Spleen (tissue), 7 donors: ENCODE measurements around the gene UCK1.

ENCODE experiments used
- POLR2AphosphoS5 ChIP-seq, 3 donors: sonication (generic); formaldehyde crosslinking; IDR thresholded peaks; one replicate each; pipeline ENCODE4 v1.5.1; 2017; ENCODE audit warnings: antibody characterized with exemption in 3 of 3
- TF ChIP-seq, protein P1 (sequence below), 11 experiments: fragments of 200-600 bp in 7 of 11; fragments of 450-650 bp in 4 of 11; sonication (generic) in 4 of 11; IDR thresholded peaks in 8 of 11; conservative IDR thresholded peaks in 3 of 11; 1 replicate in 7 of 11; 2 replicates in 4 of 11; pipeline versions ENCODE4 v1.4.0 to v1.8.0; 2016 to 2021; ENCODE audit warnings: antibody characterized with exemption in 11 of 11, inconsistent platforms in 4 of 11, mild to moderate bottlenecking in 1 of 11
- donor health status: DM: no; HTN: no; CAD: no; lungs with moderate emphysema.
- donor health status: DM: no; HTN: no; CAD: no.
- donor health status: DM: no; HTN: no; CAD: no.

DNA sequence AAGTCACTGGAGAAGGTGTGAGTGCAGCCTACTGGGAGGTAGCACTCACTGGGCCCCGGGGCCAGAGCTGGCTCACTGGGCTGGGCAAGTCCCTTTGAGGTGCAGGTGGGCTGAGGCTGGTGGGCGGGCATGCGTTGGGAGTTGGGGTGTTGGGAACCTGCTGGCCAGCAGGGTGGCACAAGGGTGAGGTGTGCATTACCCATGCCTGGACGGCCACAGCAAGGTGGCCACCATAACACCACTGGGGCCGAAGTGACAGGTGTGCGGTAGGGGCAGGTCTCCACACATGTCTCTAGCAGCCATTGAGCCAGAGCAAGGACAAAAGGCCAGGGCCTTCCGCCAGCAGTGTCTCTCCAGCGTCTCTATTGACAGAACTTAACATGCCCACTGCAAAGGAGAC lies 36.8 kb upstream of the UCK1 start:
- TF ChIP-seq, protein P1, sequence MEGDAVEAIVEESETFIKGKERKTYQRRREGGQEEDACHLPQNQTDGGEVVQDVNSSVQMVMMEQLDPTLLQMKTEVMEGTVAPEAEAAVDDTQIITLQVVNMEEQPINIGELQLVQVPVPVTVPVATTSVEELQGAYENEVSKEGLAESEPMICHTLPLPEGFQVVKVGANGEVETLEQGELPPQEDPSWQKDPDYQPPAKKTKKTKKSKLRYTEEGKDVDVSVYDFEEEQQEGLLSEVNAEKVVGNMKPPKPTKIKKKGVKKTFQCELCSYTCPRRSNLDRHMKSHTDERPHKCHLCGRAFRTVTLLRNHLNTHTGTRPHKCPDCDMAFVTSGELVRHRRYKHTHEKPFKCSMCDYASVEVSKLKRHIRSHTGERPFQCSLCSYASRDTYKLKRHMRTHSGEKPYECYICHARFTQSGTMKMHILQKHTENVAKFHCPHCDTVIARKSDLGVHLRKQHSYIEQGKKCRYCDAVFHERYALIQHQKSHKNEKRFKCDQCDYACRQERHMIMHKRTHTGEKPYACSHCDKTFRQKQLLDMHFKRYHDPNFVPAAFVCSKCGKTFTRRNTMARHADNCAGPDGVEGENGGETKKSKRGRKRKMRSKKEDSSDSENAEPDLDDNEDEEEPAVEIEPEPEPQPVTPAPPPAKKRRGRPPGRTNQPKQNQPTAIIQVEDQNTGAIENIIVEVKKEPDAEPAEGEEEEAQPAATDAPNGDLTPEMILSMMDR (IDR thresholded peaks at IDR 0.05 in 8 of 11, conservative IDR thresholded peaks at IDR 0.05 in 3 of 11), result no peak
- peak in 1 of 3 donors; percentile 51 for TF ChIP-seq POLR2AphosphoS5 (IDR thresholded peaks at IDR 0.05)
